Left renal cortex interstitium (tissue), 4 donors: ENCODE measurements around the gene SAE1. TPM values are rescaled to one million over a fixed set of nuclear protein-coding genes. Genes with fewer than 3 reads are reported as not detected.
A peak's percentile ranks its signal among the peaks of the same experiment; 100 is the strongest.

ENCODE experiments used
- DNase-seq, 4 donors: peaks; one replicate each; pipeline ENCODE4 v3.0.0-alpha.2; 2013; ENCODE audit warnings: low read depth in 4 of 4, low spot score in 2 of 4, missing footprints in 1 of 4
- polyA plus RNA-seq, 4 donors: library from polyadenylated mRNA; unstranded; fragments of 120-200 nt; gene quantifications; one replicate each; pipeline ENCODE4 v1.2.1, GENCODE V29; 2013; ENCODE audit not compliant: insufficient read length in 4 of 4

The SAE1 gene
- polyA plus RNA-seq, 4 donors, result 107 to 131 (median 118) TPM

DNA sequence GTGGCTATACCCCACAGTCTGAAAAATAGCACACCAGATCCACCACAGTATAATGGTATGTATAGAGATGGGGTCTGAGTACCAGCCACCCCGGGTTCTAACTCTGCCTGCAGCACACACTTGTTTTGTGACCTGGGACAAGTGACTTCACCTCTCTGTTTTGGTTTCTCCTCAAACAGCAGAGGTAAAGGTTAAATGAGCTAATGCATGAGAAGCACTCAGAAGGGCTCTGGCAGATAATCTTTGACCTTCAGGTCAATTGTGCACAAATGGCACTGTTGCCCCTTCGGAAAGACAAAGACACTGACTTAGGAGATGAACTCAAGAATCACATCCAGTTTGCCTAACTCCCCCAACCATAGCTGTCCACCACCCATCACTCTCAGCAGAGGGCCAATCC, 24.8 kb upstream of the SAE1 start:
- DNase-seq, result no peak

DNA sequence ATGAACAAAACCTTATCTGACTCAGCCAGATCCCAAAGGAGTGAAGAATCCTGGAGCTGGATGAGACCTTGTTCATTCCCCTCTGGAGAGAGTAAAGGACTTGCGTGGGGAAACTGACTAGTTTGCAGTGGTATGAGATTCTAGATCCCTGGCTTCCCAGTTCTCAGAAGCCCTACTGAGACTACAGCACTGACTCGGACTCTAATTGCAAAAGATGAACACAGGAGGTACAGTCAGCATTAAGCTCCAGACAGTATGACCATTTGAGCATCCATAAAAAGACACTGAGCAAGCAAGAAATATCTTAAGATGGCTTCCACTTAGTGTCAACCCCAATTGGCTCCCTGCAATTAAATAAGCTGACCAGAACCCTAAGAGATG, 23.8 kb upstream of the SAE1 start:
- DNase-seq, result no peak

DNA sequence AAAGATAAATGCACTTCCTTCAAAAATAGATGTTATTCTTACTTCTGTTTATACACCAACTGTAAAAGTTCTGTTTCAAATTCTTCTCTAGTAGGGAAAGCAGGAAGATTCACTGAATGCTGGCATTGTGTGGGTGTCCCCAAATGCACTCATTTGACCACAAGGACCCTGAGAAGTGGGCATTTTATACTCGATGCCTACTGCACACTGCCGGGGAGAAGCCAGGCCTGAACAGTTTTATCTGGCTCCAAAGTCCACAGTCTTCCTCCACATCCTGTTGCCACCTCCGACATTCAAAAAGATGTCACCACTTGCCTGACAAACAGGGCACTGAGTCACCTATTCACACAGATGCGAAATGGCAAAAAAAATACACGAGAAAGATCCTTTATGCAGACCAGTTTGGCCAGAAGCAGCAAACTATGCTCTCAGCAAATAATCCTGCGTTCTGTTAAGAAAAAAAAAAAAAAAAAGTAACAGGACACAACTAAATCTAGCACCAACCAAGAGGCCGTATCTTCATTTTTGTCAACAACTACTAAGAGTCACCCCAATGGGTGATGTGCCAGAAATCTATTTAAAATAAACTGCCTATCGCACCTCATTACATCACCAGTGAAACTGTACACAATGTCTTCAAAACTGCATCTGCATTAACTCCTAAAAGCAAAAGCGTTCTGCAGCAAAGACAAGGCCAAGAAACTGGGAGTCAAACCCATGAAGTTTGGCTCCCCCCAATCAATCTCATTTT, 23.3 kb upstream of the SAE1 start:
- no peak for DNase-seq

DNA sequence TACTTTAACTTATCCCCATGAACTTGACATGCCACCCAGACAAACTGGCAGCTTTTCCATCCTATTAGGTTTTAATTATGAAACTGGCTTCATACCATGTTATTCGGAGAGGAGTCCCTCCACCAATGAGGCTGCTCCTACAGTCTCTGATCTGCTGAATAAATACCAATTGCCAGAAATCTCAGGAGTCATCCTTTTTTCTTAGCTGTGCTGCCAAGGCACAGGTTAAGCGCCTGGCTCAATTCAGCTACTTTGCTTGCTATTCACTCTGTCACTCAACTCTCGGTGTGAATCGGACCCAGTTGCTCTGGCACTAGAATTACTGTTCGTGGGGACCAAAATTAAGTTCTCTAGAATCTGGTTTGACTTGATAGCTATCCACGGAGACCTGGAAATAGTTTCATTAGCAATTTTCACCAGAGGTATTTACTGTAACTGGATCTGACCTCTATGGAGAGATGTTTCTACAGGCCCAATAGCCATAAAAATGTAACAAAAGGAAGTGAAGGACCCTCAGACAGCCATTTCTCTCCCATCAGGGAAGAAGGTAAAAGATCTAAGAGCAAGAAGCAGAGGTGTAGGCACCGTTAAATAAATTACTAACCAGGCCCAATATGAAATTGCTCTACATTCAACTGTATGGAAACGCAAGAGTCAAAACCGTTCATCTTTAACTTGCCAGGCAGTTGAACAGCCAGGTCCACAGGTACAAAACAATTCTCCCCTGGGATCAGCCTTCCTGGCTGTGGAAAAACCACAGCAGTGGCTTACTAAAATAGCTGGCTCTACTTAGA, 22.5 kb upstream of the SAE1 start:
- no peak for DNase-seq

DNA sequence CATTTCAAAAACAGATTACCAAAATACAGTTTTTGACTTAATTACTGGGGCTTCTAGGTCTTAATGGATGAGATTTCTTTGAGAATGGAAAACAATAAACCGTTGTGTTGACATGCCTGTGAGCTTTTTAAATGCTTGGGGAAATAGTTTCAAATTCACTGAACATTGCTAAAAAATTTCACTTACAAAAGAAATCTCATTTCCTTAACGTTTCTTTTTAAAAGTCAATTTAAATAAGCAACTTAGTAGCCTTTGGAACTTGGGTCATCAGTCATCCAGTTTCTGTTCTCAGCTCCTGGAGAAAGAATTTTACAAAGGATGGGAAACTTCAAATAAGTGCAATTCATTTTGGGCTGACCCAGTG, 21.5 kb upstream of the SAE1 start:
- DNase-seq, result no peak

DNA sequence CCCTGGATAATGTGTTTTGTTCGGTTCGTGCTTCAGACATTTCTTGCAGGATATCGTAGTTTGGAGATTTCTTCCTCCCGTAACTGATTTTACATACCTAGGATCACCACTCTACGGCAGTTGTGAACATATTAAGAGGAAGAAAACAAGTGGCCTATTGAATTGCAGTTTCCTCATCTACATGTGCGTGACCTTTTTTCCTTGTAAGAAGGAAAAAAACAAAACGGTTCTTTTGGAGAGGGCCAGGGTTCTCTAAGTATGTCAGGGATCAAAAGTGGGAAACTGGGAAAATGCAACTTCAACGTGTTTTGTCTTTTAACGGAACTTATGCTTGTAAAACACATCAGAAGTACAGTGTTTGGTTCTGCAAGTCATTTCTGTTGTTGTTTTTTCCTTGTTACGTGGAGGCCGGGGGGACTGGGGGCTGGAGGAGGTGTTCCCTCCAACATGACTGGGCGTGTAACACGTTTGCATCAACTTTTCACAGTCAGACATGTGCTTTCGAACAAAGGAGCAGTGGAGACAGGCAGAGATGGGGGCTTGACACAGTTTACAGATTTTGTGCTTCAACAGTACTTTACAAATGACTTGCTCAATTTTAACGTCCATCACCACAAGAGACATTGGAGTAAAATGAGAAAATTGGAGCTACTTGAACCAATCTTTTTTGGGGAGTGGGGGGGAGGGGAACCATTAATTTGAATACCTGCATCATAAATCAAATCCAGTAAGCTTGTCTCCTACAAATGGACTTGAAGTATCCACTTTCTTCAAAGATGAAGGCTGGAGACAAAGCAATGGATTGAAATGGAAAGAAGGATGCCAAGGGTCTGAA, 20.9 kb upstream of the SAE1 start:
- peak in 1 of 4 donors; percentile 56 for DNase-seq

DNA sequence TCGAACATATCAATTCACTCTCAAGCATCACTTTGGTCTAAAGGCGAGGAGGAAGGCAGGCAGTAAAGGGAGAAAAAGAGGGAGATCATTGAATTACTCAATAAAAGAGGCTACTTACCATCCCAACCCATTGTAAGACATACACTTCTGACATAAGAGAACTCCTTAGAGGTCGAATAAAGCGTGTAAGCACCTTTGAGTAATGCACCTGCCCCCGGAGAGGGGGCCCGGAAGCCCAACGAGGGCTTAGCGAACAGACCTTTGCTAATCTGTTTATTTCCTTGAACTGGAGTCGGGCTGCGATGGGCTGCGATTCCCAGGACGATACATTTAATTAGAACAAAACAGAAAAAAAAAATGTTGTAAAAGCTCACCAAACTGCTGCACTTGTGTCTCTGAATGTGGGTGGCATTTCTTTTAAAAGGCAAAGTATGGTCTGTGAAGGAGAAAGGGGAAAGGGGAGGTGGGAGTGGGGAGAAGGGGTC, 20.1 kb upstream of the SAE1 start:
- no peak for DNase-seq

DNA sequence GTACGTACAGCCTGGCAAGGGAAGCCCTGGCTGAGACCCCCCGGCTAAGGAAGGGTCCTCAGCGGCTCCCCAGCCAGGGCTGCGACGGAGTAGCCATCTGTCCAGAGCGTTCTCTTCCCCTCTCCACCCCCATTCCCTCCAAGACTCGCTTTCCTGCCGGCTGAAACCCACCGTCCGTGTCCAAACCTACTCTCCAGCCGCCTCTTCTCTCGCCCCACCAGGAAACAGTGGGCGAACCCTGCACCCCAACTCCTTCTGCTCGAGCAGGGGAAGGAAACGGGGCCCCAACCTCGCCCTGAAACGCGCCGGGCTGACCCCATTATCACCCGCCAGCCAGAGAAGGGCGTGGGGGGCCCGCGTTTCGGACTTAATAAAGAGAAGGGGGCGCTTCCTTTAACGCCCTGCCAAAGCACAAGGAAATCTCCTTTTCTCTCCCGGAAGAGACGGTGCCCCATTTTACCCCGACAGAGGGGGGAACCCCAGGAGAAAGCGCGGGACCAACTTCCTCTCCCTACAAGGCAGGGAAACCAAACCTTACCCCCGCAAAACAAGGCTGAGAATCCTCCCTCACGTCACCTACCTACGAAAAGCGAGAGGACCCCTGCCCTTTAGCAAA, 19.5 kb upstream of the SAE1 start:
- DNase-seq, result peak in 1 of 4 donors; percentile 34

DNA sequence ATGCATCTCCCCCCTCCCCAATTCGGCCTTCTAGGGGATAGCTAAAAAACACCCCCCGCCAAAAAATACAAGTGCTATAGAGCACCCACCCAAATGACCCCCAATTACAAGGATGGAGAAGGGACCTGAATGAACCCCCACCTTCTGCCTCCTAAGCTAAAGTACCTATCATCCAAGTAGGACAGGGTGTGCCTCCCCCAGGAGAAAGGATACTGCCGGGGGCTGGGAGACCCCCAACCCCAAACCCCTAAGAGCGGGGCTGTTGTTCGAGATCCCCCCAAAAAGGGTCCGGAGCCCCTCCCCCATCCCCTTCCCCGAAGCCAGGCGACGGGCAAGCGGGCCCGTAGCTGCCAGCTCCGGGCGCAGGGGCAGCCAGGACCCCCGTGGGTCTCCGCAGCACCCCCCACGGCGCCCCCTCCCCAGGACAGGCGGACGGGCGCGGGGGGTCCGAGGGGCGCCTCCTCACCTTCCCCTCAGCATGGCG, 18.9 kb upstream of the SAE1 start:
- no peak for DNase-seq

DNA sequence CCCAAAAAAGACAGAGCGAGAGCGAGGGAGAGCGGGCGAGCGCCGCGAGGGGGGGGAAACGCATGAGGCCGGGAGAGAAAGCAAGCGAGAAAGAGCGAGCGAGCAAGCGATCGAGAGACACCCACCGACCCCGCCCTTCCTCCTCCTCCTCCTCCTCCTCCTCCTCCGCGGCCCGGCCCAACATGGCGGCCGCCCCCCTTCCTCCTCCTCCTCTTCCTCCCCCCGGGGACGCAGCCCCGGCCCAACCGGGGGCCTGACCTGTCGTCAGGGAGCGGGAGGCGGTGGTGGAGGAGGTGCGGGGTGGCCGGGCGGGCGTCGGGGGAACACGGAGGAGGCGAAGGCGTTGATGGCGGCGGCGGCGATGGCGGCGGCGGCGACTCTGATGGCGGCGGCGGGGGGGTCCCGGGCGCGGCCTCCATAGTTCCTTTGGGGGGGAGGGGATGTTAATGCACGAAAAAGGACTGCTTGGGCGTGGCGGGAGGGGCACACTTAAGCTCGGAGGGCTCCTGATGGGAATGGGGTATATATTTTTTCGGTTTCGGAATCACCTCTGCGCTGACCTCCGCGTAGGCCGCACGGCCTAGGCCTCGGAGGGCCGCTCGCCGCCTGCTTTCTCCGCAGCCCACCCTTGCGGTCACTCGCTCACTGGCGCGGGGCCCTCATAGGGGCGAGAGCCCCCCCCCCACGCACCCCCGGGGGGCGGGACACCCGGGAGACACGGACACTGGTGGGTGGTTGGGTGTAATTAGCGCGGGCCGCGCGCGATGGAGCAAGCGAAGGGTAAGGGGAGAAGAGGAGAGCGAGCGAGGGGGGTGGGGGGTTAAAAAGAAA, 18.3 kb upstream of the SAE1 start:
- peak in 2 of 4 donors; percentile 53 to 66 for DNase-seq

DNA sequence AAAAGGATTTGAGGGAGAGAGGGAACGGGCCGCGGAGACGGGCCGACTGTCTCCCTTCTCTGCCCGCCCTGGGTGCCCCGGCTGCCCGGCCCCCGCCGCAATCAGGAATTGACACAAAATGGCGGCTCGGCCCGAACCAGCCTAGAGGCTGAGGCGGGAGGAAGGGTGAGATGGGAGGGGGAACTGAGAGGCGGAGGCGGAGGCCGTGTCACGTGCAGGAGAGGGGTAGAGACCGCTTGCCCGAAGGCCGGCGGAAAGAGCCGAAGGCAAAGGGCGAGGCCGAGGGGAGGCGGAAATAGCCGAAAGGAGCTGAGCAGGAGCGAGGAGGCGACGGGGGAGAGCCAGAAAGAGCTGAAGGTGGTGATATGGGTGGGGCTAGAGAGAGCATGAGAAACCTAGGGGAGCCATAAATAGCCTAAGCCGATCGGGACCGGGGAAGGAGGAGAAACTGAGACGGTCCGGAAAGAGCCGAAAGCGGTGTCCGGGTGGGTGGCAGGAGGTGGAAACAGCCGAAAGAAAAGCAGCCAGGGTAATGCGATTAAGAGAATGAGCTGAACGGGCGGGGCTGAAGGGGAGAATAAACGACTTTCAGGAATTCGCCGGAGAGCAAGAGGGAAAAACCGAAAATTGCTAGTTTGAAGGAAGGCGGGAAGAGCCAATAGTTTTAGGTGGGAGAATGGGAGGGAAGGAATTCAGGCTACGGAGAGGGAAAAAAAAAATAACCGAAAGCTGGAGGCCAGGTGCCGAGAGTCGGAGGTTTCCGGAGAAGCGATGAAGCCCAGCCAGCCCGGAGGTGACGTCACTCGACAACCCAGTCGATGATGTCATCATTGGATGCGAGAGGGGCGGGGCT, 17.4 kb upstream of the SAE1 start, which contains the start of gene ZC3H4:
Gene ZC3H4, minus strand, starts transcription at position 780 of the 853 bp plus-strand sequence. CDS start 1,192 bp downstream, outside the sequence.
- peak; percentile 98 for DNase-seq

DNA sequence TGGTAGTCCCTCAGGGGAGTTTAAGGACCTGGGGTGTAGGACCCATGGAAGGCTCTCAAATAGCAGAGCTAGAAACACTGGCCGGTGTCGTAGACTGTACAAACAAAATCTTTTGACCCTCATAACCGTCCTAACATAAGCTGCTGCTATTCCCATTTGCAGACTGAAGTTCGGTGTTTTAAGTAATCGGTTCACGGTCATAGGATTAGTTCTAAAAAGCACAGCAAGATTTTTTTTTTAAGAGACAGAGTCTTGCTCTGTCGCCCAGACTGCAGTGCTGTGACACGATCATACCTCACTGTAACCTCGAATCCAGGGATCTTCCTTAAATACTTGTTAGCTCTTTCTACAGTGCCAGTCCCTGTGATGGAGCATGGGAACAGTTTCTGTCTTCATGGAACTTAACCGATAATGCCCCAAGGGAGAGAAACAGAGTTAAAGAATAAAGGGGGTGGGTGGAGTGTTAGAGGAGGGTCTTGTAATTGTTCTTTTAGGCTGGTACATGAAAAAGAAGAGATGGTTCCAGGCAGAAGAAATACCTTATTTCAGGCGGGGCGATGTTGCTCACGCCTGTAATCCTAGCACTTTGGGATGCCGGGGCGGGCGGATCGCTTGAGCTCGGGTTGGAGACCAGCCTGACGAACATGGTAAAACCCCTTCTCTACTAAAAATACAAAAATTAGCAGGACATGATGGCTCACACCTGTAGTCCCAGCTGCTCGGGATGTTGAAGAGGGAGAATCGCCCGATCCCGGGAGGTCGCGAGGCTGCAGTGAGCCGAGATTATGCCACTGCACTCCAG, 16.6 kb upstream of the SAE1 start:
- DNase-seq, result no peak

DNA sequence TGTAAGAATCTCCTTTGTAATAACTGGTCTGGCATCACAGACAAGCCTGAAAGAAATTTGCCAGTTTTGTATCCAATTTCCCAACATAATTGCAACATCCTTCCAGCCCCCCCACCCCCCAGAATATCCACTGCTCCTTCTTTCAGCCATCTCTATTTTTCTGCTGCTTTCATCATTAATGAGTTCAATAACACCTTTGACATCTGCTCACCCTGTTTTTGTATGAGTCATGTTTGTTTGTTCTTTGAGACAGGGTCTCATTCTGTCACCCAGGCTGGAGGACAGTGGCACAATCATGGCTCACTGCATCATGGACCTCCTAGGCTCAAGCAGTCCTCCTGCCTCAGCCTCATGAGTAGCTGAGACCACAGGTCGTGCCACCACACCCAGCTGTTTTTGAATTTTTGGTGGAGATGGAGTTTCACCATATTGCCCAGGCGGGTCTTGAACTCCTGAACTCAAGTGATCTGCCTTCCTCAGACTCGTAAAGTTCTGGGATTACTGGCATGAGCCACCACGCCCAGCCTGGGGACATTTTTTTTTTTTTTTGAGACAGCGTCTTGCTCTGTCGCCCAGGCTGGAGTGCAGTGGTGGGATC, 10.1 kb upstream of the SAE1 start:
- DNase-seq, result no peak

DNA sequence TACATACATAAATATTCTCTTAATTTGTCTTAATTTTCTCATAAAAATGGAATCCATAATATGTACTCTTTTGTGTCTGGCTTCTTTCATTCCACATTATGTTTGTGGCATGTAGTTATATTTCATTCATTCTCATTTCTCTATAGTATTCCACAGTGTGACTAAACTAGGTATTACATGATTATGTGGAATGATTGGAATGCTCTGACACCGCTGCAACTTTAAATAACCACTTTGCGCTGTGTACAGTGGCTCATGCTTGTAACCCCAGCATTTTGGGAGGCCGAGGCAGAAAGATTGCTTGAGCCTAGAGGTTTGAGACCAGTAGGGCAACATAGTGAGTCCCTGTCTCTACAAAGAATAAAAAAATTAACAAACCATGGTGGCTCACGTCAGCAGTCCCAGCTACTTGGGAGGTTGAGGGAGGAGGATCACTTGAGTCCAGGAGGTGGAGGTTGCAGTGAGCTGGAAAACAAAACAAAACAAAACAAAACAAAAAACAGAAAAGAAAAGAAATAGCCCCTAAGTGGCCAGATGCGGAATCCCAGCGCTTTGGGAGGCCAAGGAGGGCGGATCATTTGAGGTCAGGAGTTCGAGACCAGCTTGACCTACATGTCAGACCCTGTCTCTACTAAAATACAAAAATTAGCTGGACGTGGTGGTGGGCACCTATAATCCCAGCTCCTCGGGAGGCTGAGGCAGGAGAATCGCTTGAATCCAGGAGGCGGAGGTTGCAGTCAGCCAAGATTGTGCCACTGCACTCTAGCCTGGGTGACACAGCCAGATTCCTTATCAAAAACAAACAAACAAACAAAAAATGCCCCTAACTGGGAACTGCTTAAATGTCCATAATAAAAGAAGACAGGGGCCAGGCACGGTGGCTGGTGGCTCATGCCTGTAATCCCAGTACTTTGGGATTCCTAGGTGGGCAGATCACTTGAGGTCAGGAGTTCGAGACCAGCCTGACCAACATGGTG, 8.0 kb upstream of the SAE1 start:
- DNase-seq, result no peak

DNA sequence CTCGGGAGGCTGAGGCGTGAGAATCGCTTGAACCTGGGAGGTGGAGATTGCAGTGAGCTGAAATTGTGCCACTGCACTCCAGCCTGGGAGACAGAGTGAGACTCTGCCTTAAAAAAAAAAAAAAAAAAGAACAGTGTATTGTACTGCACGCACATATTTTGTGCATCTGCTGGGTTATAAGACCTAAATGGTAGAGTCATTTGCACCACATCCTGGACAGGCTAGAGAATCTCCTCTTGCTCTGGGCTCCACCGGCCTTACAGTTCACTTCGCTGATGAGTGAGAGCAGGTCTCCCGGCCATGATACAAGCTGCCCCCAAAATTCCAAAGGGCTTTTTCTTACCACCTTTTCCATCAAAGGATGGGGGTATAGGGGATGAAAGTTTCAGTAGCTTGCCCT, 7.2 kb upstream of the SAE1 start:
- DNase-seq, result no peak
